Stimulated activated CD8-positive, alpha-beta memory T cell treated with anti-CD3 and anti-CD28 coated beads, Interleukin-7, amount 100 ng/mL, for 24 hours (primary cell): ENCODE results near the gene MYL4.
"Not testable (repeated sequence)": the region's sequence is repeated elsewhere in the genome, so short reads cannot be mapped to it uniquely, and the experiment has no call there.

ENCODE experiments used
- DNase-seq: peaks from one replicate; pipeline ENCODE4 v3.0.0-alpha.2; 2020; ENCODE audit warnings: low read depth

The MYL4 gene

DNA sequence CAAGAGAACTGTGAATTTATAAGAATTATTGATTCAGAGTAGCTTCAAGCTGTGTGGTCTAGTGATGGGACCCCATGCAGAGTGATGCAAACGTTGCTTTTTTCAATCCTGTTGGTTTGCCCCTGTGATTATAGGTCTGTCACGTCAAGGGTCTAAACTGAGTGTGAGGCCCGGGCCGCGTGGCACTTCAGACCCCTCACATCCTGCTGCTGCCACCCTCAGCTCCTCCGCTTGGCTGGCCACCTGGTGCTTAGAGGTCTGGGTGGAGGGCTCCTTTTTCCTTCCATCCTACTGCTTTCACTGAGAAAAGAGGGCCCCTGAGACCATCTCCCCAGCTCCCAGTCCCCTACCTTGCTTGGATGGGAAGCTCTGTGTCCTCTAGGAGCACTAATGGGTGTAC is 12.0 kb downstream of the MYL4 start:
- DNase-seq, result no peak

DNA sequence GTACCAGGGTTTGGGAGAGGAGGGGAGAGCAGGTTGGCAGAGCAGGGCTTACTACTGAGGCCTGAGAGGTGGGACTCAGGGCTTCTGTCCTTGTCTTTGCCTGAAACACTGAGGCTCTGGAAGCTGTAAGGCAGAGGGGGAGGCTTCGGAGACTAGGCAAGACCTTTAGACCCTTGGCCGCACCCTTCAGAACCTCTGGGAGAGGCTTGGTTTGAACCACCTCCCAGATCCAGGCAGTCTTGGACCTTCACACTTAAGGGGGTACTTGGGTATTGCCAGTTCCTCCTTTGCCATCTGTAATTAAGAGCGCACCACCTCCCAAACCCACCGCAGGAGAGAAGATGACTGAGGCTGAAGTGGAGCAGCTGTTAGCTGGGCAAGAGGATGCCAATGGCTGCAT is 12.9 kb downstream of the MYL4 start:
- DNase-seq, result no peak

DNA sequence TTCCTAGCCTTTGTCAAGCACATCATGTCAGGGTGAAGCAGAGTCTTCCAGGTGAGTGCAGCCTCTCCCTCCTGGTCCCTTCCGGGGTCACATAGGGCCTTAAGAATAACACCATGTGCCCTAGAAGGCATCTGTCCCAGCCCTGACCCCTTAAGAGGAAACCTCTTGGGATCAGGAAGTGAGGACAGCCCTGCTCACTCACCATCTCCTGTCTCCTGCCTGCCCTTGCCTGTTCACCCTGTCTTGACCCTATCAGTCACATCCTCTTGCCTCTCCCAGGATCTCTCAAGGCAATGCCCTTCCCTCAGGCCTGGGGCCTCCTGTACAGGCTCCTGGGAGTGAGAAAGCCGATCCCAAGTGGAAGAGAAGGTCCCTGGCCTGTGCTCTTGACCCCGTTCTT is 13.9 kb downstream of the MYL4 start:
- DNase-seq, result no peak

DNA sequence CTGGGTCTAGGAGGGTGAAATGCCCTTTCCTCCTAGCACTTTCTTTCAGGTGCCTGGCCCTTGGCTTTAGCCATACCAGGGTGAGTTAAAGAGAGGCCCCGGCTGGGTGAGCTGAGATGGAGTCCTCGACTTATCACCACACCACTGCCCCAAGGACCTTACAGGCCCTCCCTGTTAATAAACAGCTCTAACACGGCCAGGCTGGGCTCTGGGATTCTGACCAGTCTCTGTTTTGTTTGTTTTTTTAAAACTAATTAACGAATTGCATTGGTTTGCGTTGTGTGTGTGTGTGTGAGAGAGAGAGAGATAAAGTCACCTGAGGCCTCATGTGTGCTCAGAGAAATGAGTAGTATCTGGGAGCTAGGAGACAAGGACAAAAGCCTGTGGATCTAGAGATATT is 14.3 kb downstream of the MYL4 start:
- no peak for DNase-seq

DNA sequence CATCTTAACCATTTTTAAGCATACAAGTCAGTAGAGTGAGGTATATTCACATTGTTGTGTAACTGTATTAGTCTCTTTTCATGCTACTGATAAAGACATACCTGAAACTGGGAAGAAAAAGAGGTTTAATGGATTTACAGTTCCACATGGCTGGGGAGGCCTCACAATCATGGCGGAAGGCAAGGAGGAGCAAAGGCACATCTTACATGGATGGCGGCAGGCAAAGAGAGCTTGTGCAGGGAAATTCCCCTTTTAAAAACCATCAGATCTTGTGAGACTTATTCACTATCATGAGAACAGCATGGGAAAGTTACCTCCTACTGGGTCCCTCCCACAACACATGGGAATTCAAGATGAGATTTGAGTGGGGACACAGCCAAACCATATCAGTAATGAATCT is 14.9 kb downstream of the MYL4 start:
- DNase-seq, result not testable (repeated sequence)

DNA sequence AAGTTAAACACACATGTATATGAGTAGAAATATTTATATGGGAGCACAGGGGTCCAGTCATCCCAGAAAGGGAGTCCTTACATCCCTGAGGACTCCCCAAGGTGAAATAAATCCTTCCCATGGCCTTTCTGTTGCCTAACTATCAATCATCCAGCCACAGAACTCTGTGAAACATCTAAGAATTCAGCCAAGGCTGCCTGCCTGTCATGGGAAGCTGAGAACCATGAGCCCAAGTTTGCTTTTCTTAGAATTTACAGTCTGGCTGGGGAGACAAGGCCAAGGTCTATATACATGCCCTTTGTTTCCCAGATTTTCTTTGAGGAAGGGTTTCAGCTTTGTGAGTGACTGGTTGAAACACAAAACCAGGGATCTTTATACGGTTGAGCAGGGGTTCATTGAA is 15.8 kb downstream of the MYL4 start:
- DNase-seq, result no peak

DNA sequence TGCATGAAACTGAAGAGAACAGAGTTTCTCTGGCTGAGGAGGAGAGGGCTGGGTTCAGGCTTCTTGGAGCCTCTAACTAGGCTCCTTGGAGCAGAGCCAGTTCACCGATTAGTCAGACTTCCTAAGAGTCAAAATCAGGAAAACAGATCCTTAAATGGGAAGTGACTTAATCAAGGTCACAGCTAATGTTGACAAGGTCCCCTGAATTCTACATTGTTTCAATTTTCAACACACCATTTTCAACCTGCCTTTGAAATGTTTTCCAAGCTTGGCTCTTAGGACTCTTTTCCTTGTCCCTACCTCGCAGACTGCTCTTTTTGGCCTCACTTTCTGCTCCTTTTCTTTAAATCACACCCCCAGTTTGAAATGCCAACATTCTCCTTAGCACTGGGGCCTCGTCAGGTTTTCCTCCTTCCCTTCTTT is 16.3 kb downstream of the MYL4 start:
- no peak for DNase-seq

DNA sequence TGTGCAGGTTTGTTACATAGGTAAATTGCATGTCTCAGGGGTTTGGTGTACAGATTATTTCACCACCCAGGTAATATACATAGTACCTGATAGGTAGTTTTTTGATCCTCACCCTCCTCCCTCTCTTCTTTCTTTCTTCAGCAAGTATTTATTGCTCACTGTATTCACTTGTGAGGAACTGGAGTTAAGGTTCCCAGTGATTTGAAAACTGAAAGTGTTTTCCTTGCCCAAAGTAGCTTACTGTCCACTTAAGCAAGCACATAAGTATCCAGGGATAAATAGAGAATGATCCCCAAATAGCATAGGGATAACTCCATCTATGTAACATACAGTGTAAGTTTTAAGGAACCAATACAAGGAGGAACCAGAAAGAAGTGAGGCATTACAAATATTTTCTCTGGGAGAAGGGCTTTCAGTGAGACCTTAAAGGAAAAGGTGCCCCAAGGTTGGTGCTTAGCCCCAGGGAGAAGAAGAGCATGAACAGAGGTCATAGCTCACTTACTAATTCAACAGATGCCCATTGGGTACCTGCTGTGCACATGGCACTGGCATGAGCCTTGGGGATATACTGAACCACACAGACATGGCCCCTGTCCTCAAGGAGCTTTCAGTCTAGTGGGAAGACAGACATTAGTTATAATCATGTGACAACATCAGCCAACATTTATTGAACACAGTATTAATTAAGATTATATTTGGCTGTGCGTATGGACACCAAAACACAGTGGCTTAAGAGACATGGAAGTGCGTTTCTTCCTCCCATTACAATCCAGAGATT is 17.0 kb downstream of the MYL4 start:
- DNase-seq, result no peak

DNA sequence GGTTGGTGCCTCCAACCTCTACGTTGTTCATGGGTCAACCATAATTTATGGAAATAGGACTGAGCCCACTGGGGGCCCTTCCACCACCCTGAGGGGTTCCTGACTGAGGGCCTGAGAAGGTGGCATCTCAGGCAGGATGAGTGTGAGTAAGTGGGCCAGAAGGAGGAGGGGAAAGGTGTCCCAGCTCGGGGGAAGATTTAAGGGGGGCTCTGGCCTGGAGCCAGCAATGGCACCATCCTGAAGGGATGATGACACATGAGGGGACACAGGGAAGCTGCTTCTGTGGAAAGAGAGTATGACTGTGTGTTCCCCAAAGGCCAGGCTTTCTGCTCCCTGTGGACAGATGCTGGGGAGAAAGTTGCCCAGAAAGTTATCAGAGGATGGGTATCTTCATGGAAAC is 18.7 kb downstream of the MYL4 start:
- no peak for DNase-seq

DNA sequence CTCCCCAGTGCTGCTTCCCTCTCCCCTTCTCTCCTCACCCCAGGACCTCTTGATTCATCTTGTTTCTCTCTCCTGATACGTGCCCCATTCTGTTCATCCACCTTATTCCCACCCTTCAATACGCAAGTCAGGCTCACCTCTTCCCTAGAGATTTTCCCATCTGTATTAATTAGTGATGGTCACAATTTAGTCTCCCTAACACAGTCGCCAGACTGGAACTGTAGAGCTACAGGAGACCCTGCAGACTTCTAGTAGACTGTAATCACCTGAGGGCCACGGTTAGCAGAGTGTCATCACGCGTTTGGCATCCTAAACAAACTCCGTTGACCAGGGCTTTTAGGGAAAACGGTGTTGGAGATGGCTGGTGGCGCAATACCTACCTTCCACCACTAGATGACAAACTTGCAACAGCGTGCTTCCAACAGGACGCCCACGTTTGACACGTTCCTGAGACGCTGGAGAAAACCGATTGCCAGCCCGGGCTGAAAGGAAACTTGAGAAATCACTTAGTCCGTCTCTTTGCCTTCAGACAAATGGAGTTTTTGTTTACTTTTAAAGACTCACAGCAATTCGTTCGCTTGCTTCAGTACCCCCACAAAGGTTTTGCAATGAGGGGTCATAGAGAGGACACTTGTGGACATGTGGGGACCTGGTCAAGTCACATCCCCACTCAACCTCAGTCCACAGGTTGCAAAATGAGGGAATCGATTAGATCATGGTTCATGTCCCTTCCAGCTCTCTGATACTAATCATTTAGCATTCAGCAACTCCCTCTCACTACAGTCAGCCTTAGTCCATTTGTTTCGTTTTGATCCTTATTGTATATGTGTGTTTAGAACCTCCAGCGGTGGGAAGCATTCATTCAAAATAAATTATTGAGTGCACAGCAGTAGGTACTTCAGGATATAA is 20.6 kb downstream of the MYL4 start:
- DNase-seq, result peak; percentile 49

DNA sequence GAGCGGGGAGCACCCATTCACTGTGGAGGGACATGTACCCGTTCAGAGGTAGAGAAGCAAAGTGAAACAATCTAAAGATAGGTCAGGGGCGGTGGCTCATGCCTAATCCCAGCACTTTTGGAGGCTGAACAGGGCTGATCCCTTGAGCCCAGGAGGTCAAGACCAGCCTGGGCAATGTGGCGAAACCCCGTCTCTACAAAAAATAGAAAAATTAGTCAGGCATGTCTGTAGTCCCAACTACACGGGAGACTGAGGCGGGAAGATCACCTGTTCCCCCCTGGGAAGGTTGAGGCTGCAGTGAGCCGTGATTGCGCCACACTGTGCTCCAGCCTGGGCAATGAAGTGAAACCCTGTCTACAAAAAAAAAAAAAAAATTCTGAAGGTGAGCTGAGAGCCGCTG is 21.7 kb downstream of the MYL4 start:
- no peak for DNase-seq

DNA sequence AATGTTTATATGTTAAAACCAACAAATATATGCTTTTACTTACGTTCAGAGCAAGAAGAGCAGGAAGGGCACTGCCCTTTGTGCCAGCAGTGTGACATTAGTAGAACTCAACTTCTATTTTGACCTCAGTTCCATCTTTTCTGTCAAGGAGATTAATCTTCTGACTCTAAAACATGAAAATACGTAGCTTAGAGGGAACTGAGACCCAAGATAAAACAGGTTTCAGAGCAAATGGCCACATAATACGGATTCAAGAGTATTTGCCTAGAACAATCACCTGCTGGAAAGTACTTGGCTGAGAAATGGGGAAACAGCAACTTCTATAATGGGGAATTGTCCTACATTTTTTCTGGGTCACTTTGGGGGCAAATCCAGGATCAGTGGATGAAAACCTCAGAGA is 22.2 kb downstream of the MYL4 start:
- DNase-seq, result no peak

DNA sequence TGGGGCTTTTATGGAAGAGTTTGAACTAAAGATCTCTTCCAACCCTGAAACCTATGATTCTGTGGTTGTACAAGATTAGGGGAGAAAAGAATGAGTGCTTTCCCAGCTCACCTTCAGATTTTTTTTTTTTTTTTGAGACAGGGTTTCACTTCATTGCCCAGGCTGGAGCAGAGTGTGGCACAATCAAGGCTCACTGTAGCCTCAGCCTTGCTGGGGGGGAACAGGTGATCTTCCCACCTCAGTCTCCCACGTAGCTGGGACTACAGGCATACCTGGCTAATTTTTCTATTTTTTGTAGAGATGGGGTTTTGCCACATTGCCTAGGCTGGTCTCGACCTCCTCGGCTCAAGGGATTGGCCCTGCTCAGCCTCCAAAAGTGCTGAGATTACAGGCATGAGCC is 22.7 kb downstream of the MYL4 start:
- DNase-seq, result no peak

DNA sequence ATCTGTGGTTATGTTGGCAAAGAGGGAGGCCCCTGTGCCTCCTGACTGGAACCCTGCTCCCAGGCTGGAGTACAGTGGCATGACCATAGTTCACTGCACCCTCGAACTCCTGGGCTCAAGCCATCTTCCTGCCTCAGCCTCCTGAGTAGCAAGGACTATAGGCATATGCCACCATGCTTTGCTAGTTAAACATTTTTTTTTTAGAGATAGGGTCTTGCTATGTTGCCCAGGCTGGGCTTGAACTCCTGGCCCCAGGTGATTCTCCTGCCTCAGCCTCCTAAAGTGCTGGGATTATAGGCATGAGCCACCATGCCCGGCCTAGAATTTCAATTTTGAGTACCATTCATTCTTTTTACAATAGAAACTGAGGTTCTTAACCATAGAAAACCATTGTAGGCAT is 23.3 kb downstream of the MYL4 start:
- DNase-seq, result no peak

DNA sequence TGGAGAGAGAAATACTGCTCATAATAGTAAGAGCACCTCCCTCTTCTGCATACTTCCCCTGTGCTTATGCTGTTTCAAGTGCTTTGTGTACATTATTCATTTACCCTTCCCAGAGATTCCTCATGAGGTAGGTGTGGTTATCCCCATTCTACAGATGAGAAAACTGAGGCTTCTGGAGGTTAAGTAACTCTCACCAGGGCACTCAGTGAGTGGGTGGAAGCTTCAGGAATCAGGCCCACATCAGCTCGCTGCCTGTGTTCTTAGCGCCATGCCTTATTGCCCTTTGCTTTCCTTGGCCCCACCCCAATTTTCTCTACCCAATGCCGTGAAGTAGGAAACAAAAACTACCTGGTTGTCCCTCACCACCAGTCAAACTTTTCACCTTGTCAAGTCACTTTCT is 26.4 kb downstream of the MYL4 start:
- DNase-seq, result no peak

DNA sequence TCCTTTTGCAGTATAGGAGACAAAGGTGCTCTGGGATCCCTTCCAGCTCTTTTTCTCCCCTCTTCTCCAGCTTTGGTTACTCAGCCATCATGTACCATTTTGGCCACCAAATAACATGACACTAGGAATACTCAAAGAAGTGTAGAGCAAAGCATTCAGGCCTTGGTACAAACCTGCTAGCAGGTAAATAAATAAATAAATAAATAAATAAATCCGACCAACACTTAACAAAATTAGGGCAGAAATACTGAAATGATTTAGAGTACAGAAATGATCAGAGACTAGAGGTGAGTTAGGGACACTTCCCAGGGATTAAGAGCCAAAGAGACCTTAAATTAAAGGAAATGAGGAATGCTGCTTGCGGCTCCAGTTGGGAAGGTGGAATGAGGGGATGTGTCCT is 26.8 kb downstream of the MYL4 start:
- DNase-seq, result no peak

DNA sequence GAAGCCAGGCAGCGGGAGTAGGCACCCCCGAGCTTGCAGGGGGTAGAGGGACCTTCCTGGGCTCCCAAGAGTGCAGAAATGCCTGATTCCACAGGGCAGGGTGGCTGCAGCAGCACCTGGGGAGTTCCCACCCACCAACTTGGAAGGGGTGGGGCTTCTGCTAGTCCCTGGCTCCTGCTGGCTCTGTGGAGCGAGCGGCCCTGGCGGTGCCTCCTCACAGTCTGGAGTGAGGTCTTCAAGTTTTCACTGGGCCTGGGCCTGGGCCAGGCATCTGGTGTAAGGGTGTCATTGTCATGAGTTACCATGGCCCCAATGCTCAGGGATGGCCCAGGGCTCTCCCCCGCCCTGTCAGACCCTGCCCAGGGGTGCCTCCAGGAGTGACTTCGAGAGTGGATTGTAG is 28.7 kb downstream of the MYL4 start:
- DNase-seq, result no peak

DNA sequence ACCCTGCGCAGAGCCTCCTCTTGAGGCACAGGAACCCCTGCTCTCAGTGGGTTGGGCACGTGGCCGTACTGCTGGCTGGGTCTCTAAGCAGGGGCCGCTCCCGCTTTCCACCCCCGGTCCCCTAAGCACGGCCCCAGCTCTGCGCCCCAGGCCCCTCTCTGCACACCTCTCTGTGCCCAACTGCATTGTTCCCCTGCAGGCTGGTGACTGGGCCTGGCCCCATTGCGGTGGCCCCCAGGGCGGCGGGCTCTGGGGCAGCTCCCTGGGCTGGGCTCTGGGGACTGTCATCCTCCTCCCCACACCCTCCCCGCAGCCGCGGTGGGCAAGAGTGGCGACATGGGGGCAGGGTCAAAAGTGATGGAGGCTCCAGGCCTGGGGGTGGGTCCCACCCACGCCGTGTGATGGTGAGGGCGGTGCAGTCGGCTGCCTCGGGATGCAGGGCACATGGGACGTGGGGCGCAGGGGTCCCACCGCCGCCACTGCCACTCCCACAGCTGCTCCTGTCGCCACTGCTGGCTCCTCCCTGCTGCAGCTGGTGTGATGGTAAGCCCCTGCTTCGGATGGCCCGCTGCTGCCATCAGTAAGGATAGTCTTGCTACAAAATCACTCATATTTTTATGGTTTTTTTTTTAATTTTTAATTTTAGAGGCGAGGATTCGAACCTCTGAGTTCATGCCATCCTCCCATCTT is 29.3 kb downstream of the MYL4 start:
- DNase-seq, result no peak

DNA sequence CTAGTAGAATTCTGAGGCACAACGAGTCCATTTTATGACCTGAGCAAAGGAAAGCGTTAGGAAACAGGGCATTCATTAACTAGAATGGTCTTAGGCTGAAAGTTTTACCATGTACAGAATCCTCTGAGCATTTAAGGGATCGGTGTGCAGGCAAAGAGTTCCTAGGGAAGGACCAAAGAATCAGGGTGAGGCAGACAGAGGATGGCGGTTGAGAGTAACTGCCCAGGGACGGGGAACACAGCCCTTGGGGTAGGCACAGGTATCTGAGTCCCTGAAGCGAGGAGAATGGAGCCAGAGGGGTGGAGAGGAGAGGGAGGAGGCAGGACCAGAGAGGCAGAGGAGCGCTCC is 30.4 kb downstream of the MYL4 start:
- DNase-seq, result no peak

DNA sequence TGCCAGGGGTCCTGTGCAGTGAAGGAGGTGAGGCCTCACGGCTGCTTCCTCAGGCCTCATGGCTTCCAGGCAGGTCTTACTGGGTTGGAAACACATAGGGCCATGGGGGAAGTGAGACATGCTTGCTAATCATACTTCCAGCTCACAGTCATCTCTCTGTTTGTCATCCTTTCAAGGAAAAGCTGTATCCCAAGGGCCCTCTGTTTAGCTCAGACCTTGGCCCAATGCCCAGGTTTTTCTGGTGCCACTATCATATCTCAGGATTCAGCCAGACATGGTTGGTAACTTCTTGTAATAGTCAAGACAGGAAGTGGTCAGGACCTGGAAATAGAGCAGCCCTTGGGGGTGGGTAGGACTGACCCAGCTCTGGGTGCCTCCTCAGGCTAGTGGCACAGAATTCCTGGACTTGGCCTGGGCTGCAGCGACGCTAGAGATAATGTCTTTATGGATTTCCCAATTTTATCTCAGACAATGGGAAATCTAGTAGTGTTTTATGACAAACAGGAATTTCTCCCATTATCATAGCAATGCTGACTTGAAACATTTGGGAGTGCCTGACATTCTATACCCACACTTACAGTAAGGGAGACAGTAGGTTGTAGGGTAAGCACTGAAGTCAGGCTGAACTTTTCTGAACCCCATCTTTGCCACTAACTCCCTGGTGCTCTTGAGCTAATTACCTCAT is 31.0 kb downstream of the MYL4 start:
- DNase-seq, result no peak

DNA sequence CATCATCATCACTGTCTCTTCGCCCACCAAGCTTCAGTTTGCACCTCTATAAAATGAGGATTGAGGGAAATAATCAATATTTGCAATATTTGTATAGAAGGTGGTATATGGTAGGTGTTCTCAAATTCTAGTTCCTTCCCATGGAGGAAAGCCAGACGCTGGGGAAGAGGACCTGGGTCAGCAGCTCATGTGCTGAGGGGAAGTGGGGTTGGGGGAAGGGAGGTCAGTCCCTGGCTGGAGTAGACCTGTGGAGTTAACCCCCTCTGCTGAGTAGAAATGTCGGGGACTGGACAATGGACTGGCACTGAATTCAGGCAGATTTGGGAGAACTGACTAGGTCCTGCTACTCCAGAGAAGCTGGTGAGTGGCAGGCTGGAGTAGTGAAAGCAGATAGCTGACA is 31.7 kb downstream of the MYL4 start:
- DNase-seq, result no peak

DNA sequence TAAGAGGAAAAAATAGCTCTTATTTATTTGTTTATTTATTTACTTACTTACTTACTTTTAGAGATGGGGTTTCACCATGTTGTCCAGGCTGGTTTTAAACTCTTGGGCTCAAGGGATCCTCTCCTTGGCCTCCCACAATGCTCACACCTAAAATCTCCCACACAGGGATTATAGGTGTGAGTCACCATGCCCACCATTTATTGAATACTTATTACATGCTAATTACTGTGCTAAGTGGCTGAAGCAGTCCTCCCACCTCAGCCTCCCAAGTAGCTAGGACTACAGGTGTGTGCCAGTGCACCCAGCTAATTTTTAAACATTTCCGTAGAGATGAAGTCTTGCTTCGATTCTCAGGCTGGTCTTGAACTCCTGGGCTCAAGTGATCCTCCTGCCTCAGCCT is 33.5 kb downstream of the MYL4 start:
- DNase-seq, result no peak
